Fibroblast of lung (primary cell): ENCODE measurements around the gene P2RY1. TPM values are rescaled to one million over a fixed set of nuclear protein-coding genes. Genes with fewer than 3 reads are reported as not detected.

Experiments used
- DNase-seq, 2 donors: peaks; one replicate each; pipeline versions ENCODE4 v3.0.0 to v3.0.0-alpha.2; 2010; ENCODE audit warnings: low read depth in 2 of 2
- H2AFZ ChIP-seq: 2 replicates; pipeline ENCODE4 v1.5.1; 2012; ENCODE audit warnings: low read length, control low read depth, inconsistent platforms
- H3K27ac ChIP-seq: 2 replicates; pipeline ENCODE4 v1.5.1; 2011; ENCODE audit warnings: low read length, control low read depth; ENCODE audit not compliant: insufficient read depth
- H3K27me3 ChIP-seq: 2 replicates; pipeline ENCODE4 v1.5.1; 2011; ENCODE audit warnings: mild to moderate bottlenecking, low read length; ENCODE audit not compliant: control insufficient read depth, insufficient read depth
- H3K36me3 ChIP-seq: 2 replicates; pipeline ENCODE4 v1.5.1; 2011; ENCODE audit warnings: low read length; ENCODE audit not compliant: control insufficient read depth, insufficient read depth
- H3K4me1 ChIP-seq: 2 replicates; pipeline ENCODE4 v1.5.1; 2011; ENCODE audit warnings: low read length; ENCODE audit not compliant: control insufficient read depth, insufficient read depth; ENCODE audit errors: extremely low read depth
- H3K4me2 ChIP-seq: 2 replicates; pipeline ENCODE4 v1.5.1; 2011; ENCODE audit warnings: low read length, control low read depth; ENCODE audit not compliant: insufficient read depth; ENCODE audit errors: extremely low read depth
- H3K4me3 ChIP-seq, 4 experiments: fragments of 200-600 bp in 1 of 4; sonication (generic) in 1 of 4; replicated peaks in 1 of 4; 2 replicates each; pipeline ENCODE4 v1.5.1; 2011 to 2016; ENCODE audit warnings: low read length in 4 of 4, low read depth in 3 of 4, mild to moderate bottlenecking in 3 of 4, control low read depth in 2 of 4, inconsistent platforms in 1 of 4, mixed read lengths in 1 of 4; ENCODE audit not compliant: insufficient read depth in 1 of 4; ENCODE audit errors: control extremely low read depth in 1 of 4
- H3K79me2 ChIP-seq: 2 replicates; pipeline ENCODE4 v1.5.1; 2012; ENCODE audit warnings: mild to moderate bottlenecking, low read length, inconsistent platforms; ENCODE audit not compliant: control insufficient read depth, insufficient read depth
- H3K9ac ChIP-seq: 2 replicates; pipeline ENCODE4 v1.5.1; 2011; ENCODE audit warnings: mild to moderate bottlenecking, low read length, control low read depth; ENCODE audit not compliant: insufficient read depth
- H3K9me3 ChIP-seq: 2 replicates; pipeline ENCODE4 v1.5.1; 2012; ENCODE audit warnings: low read depth, low read length; ENCODE audit not compliant: control insufficient read depth, insufficient read depth
- H4K20me1 ChIP-seq: 2 replicates; pipeline ENCODE4 v1.5.1; 2011; ENCODE audit warnings: low read length; ENCODE audit not compliant: control insufficient read depth, insufficient read depth; ENCODE audit errors: extremely low read depth
- CTCF ChIP-seq, 2 donors: IDR thresholded peaks in 1 of 2; conservative IDR thresholded peaks in 1 of 2; 1 replicate in 1 of 2; 2 replicates in 1 of 2; pipeline ENCODE4 v1.5.1; 2011 to 2012; ENCODE audit warnings: low read length in 2 of 2, control low read depth in 1 of 2, inconsistent platforms in 1 of 2, low read depth in 1 of 2, mild to moderate bottlenecking in 1 of 2
- EZH2 ChIP-seq: IDR thresholded peaks from 2 replicates; pipeline ENCODE4 v1.5.1; 2012; ENCODE audit warnings: low read length, control low read depth, mild to moderate bottlenecking; ENCODE audit errors: missing control alignments
- polyA plus RNA-seq, 2 donors: library from polyadenylated mRNA; depleted of rRNA in 1 of 2; stranded (reverse) in 1 of 2; unstranded in 1 of 2; fragments of >200 nt; gene quantifications; 2 replicates each; pipeline ENCODE4 v1.2.1, GENCODE V29; 2011 to 2012; ENCODE audit warnings: missing spikeins in 1 of 2
- total RNA-seq: library from RNA; depleted of rRNA; stranded (reverse); fragments of >200 nt; gene quantifications from 2 replicates; pipeline ENCODE4 v1.2.1, GENCODE V29; 2014

P2RY1 gene
- total and polyA plus RNA-seq, 2 donors (not counting 1 experiment from before 2014, with no cell fraction given): 0.62 to 7.6 TPM

- Histone ChIP-seq H3K9ac (no peak overlapping the region), H3K79me2 (no peaks in the 10 kb centered on the region), H3K36me3 (no peaks in the 10 kb centered on the region), H2AFZ (no peak overlapping the region), H3K27ac (no peak overlapping the region), H3K9me3 (no peaks in the 10 kb centered on the region), H3K27me3 (no peaks in the 10 kb centered on the region), H3K4me3 (no peak overlapping the region), H3K4me2 (no peak overlapping the region), H3K4me1 (no peaks in the 10 kb centered on the region), H4K20me1 (no peaks in the 10 kb centered on the region)
- no peak for TF ChIP-seq CTCF (conservative IDR thresholded peaks at IDR 0.05 in 1 of 2, IDR thresholded peaks at IDR 0.05 in 1 of 2; ENCODE audit: low read depth in 1 of 2, low read length in 2 of 2)
- TF ChIP-seq EZH2: no peak
- DNase-seq: peak in 1 of 2 donors; percentile 5
These were observed 40.2 kb downstream of the P2RY1 start for GRCh38 chr3:152874896-152875749.

GRCh38 chr3:152879130-152879789, 44.3 kb downstream of the P2RY1 start:
- H3K27me3 ChIP-seq: no peaks in the 10 kb centered on the region
- no peaks in the 10 kb centered on the region for H4K20me1 ChIP-seq
- no peaks in the 10 kb centered on the region for H3K36me3 ChIP-seq
- TF ChIP-seq CTCF (conservative IDR thresholded peaks at IDR 0.05 in 1 of 2, IDR thresholded peaks at IDR 0.05 in 1 of 2; ENCODE audit: low read depth in 1 of 2, low read length in 2 of 2): no peak
- TF ChIP-seq EZH2: no peak
- no peak overlapping the region for H3K9ac ChIP-seq
- H3K4me2 ChIP-seq: no peak overlapping the region
- H3K4me3 ChIP-seq: no peak overlapping the region
- H3K27ac ChIP-seq: no peak overlapping the region
- no peaks in the 10 kb centered on the region for H3K79me2 ChIP-seq
- H3K9me3 ChIP-seq: no peaks in the 10 kb centered on the region
- H3K4me1 ChIP-seq: no peaks in the 10 kb centered on the region
- H2AFZ ChIP-seq: no peak overlapping the region
- no peak for DNase-seq

- Histone ChIP-seq H3K27me3 (no peaks in the 10 kb centered on the region), H3K9me3 (no peaks in the 10 kb centered on the region), H3K4me2 (no peak overlapping the region), H3K79me2 (no peaks in the 10 kb centered on the region), H2AFZ (no peak overlapping the region), H4K20me1 (no peaks in the 10 kb centered on the region), H3K4me1 (no peaks in the 10 kb centered on the region), H3K36me3 (no peaks in the 10 kb centered on the region), H3K27ac (no peak overlapping the region), H3K4me3 (no peak overlapping the region), H3K9ac (no peak overlapping the region)
- DNase-seq: no peak
- TF ChIP-seq CTCF (conservative IDR thresholded peaks at IDR 0.05 in 1 of 2, IDR thresholded peaks at IDR 0.05 in 1 of 2; ENCODE audit: low read depth in 1 of 2, low read length in 2 of 2): no peak
- TF ChIP-seq EZH2: no peak
These were observed 44.9 kb downstream of the P2RY1 start for GRCh38 chr3:152879790-152880174.
